Nephron (organoid): ENCODE data around the gene PHLDA2.

Experiments used
- H3K27ac Mint-ChIP-seq, 3 experiments: 2 replicates each; pipeline ENCODE4 v1.8.0; 2020; ENCODE audit warnings: mixed read lengths in 3 of 3, mild to moderate bottlenecking in 2 of 3, moderate library complexity in 1 of 3
- H3K27me3 Mint-ChIP-seq: 2 replicates; pipeline ENCODE4 v1.8.0; 2021; ENCODE audit warnings: low read depth, mild to moderate bottlenecking, moderate library complexity, mixed read lengths
- H3K36me3 Mint-ChIP-seq: 2 replicates; pipeline ENCODE4 v1.8.0; 2020; ENCODE audit warnings: low read depth, mixed read lengths
- H3K4me1 Mint-ChIP-seq: 2 replicates; pipeline ENCODE4 v1.8.0; 2020; ENCODE audit warnings: mixed read lengths
- H3K4me3 Mint-ChIP-seq, 3 experiments: 2 replicates each; pipeline ENCODE4 v1.8.0; 2020; ENCODE audit warnings: mild to moderate bottlenecking in 3 of 3, mixed read lengths in 3 of 3, moderate library complexity in 2 of 3
- H3K9me3 Mint-ChIP-seq: 2 replicates; pipeline ENCODE4 v1.8.0; 2020; ENCODE audit warnings: mixed read lengths
- TF ChIP-seq, protein P1 (sequence below), 3 experiments: fragments of 200-600 bp; sonication (generic); IDR thresholded peaks; one replicate each; pipeline ENCODE4 v1.5.0; 2021; ENCODE audit warnings: antibody characterized with exemption in 3 of 3; ENCODE audit not compliant: unreplicated experiment in 3 of 3

PHLDA2 gene

DNA sequence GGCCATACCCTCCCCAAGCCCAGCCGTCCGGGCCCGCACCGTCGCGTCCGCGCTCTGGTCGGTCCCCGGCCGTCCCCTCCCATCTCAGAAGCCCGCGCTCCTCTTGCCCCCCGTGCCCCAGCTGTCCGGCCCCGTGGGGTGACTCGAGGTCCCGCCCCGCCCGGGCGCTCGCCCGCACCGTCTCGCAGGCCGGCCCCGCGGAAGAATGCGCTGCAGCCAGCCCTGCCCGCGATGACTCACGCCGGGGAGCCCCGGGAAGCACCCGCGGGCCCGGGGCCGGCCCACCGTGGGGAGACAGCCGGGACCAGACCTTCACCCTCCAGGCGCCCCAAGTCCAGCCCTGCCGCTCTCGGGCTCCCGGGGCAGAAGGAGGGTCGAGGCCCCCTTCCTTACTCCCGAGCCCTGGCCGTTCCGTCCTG lies 320 bp upstream of the PHLDA2 start:
- peak overlapping the region in 2 of 3 experiments; percentile 64 to 71 for H3K4me3 Mint-ChIP-seq
- H3K27me3 Mint-ChIP-seq = peaks cover 54% of the 10 kb centered on the region
- TF ChIP-seq, protein P1, sequence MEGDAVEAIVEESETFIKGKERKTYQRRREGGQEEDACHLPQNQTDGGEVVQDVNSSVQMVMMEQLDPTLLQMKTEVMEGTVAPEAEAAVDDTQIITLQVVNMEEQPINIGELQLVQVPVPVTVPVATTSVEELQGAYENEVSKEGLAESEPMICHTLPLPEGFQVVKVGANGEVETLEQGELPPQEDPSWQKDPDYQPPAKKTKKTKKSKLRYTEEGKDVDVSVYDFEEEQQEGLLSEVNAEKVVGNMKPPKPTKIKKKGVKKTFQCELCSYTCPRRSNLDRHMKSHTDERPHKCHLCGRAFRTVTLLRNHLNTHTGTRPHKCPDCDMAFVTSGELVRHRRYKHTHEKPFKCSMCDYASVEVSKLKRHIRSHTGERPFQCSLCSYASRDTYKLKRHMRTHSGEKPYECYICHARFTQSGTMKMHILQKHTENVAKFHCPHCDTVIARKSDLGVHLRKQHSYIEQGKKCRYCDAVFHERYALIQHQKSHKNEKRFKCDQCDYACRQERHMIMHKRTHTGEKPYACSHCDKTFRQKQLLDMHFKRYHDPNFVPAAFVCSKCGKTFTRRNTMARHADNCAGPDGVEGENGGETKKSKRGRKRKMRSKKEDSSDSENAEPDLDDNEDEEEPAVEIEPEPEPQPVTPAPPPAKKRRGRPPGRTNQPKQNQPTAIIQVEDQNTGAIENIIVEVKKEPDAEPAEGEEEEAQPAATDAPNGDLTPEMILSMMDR (IDR thresholded peaks at IDR 0.05; ENCODE audit: unreplicated experiment in 3 of 3) = no peak
- no peak overlapping the region for H3K27ac Mint-ChIP-seq
- no peaks in the 10 kb centered on the region for H3K36me3 Mint-ChIP-seq
- peaks cover 1% of the 10 kb centered on the region for H3K9me3 Mint-ChIP-seq
- peaks cover 5% of the 10 kb centered on the region for H3K4me1 Mint-ChIP-seq

DNA sequence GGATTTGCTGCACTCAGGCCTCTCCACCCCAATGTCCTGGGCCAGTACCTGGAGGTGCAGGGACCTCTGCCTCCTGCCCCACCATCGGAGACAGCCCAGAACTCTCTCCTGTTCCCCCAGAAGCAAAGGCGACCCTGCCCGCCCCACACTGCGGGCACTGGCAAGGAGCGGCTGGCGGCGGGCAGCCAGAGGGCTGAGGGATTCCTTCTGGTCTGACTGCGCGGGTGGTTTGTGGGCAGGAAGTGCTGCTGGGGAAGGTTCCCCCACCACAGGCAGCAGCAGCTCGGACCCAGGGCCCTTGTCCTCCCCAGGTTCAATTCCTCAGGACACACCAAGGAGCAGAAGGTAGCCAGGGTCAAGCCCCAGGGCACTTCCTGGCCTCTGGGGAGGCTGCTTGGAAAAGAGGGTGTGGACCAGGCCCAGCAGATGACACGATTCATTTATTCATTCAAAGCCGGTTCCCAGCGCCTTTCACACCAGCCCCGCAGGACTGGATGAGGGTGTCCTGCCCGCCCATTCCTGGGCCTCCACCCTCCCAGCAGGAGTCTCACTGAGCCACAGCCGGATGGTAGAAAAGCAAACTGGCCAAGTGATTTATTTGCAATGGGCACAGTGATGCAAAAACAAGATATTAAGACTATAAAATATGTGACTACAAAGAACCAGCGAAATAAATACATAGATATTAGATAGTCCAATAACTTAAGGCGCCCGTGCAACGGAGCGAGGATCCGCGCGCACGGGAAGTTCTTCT lies 1.2 kb downstream of the PHLDA2 start:
- H3K27ac Mint-ChIP-seq = no peak overlapping the region
- peaks cover 5% of the 10 kb centered on the region for H3K4me1 Mint-ChIP-seq
- TF ChIP-seq, protein P1 (IDR thresholded peaks at IDR 0.05; ENCODE audit: unreplicated experiment in 3 of 3) = no peak
- no peaks in the 10 kb centered on the region for H3K9me3 Mint-ChIP-seq
- H3K27me3 Mint-ChIP-seq = peaks cover 54% of the 10 kb centered on the region
- no peaks in the 10 kb centered on the region for H3K36me3 Mint-ChIP-seq
- H3K4me3 Mint-ChIP-seq = peak overlapping the region; percentile 65 to 76 (median 74)

DNA sequence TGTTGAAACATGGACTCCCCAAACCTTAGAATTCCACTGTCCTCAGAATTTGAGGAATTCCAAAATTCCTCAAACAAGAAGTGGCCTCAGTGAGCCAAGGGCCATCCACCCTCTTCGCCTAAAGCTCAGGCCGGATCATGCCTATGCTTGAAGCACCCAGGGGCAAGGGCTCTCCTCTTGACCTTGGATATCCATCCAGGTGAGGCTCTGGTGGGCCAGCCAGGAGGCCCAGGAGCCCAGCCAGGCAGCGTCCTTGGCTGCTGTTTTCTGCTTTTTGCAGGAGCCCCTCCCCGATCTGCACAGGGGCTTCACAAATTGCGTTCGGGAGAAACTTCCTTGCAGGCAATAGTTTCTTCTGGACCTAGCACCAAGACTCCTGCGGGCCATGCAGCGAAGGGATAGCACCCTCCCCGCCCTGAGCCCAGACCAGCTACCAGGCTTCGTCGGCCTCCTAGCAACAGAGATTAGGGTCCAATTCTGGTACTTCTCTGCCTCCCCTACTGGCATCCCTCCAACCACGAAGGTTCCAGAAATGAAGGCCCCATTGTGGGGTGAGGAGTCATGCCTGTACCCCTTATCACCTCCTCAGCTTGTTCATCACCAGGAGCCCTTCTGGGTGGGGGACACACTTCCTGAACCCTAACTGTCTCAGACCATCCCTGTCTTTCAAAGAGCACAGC lies 2.0 kb downstream of the PHLDA2 start:
- peaks cover 50% of the 10 kb centered on the region for H3K27me3 Mint-ChIP-seq
- H3K4me1 Mint-ChIP-seq = peaks cover 5% of the 10 kb centered on the region
- H3K9me3 Mint-ChIP-seq = no peaks in the 10 kb centered on the region
- TF ChIP-seq, protein P1 (IDR thresholded peaks at IDR 0.05; ENCODE audit: unreplicated experiment in 3 of 3) = no peak
- no peak overlapping the region for H3K27ac Mint-ChIP-seq
- peak overlapping the region; percentile 23 to 74 (median 65) for H3K4me3 Mint-ChIP-seq
- H3K36me3 Mint-ChIP-seq = no peaks in the 10 kb centered on the region

DNA sequence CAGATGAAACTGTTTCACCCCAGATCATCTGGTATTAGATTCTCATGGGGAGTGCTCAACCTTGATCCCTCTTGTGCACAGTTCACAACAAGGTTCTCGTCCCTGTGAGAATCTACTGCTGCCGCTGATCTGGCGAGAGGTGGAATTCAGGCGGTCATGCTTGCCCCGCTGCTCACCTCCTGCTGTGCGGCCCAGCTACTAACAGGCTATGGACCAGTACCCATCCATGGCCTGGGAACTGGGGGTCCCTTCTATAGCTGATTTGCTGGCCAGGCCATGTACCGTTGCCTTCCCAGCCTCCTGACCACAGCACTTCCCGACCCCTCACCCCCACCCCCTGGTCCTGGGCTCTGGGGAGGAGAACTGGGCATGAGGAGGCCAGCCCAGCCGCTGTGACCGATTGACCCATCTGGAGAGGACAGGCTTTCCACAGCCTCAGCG lies 2.6 kb downstream of the PHLDA2 start:
- H3K36me3 Mint-ChIP-seq = no peaks in the 10 kb centered on the region
- no peaks in the 10 kb centered on the region for H3K9me3 Mint-ChIP-seq
- H3K4me3 Mint-ChIP-seq = no peak overlapping the region
- peaks cover 48% of the 10 kb centered on the region for H3K27me3 Mint-ChIP-seq
- H3K27ac Mint-ChIP-seq = no peak overlapping the region
- peaks cover 5% of the 10 kb centered on the region for H3K4me1 Mint-ChIP-seq
- TF ChIP-seq, protein P1 (IDR thresholded peaks at IDR 0.05; ENCODE audit: unreplicated experiment in 3 of 3) = no peak

DNA sequence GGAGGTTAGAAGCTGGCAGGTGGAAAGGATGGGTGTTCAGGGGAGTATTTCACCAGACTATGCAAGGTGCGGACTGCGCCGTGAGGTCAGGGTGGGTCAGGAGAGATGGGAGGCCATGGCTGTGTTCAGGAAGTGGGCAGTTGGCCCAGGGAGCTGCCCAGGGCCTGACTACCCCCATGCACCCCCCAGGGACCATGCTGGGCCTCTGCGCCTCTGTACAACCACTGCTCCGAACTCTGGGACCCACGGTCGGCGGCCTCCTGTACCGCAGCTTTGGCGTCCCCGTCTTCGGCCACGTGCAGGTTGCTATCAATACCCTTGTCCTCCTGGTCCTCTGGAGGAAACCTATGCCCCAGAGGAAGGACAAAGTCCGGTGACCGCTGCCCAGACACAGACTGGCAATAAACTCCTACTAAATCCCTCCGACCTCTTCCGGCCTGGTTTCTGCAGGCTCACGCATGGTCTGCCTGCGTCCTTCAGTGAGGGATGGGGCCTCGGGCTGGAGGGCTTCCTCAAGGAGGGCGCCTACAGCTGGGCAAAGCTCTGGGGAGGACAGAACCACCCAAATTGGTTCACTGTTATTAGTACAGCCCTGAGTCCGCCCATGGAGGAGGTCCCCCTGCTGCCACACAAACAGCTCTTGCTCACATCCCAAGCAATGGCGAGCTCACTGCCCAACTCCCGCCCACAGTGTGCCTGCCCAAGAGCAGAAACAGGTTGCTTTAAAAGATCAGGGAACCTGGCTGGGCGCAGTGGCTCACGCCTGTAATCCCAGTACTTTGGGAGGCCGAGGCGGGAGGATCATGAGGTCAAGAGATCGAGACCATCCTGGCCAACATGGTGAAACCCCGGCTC lies 4.2 kb downstream of the PHLDA2 start:
- TF ChIP-seq, protein P1 (IDR thresholded peaks at IDR 0.05; ENCODE audit: unreplicated experiment in 3 of 3) = no peak
- H3K27me3 Mint-ChIP-seq = peaks cover 33% of the 10 kb centered on the region
- H3K36me3 Mint-ChIP-seq = no peaks in the 10 kb centered on the region
- no peaks in the 10 kb centered on the region for H3K9me3 Mint-ChIP-seq
- no peaks in the 10 kb centered on the region for H3K4me1 Mint-ChIP-seq
- no peak overlapping the region for H3K4me3 Mint-ChIP-seq
- H3K27ac Mint-ChIP-seq = no peak overlapping the region
